Astrocyte of the cerebellum (primary cell): ENCODE measurements around the gene KDELR3.

Source experiments
- DNase-seq: peaks from one replicate; pipeline ENCODE4 v3.0.0-alpha.2; 2011; ENCODE audit warnings: low read depth
- H3K4me3 ChIP-seq: 2 replicates; pipeline ENCODE4 v1.5.1; 2011; ENCODE audit warnings: mild to moderate bottlenecking, low read depth, low read length, moderate library complexity
- CTCF ChIP-seq: IDR thresholded peaks from 2 replicates; pipeline ENCODE4 v1.5.1; 2012; ENCODE audit warnings: low read length, low read depth, moderate library complexity, mild to moderate bottlenecking; ENCODE audit errors: missing control alignments
- in situ Hi-C: cut with HindIII; loops from 2 replicates; pipeline ENCODE4 v1.10.0; 2017; ENCODE audit warnings: low sequenced_read_pairs

Gene KDELR3

GRCh38 chr22:38523479-38523878, 55.6 kb downstream of the KDELR3 start:
- in situ Hi-C loops, result no loop called here
- no peak for DNase-seq
- TF ChIP-seq CTCF, result no peak
- no peak overlapping the region for H3K4me3 ChIP-seq

GRCh38 chr22:38524429-38524828, 56.5 kb downstream of the KDELR3 start:
- TF ChIP-seq CTCF, result no peak
- no peak overlapping the region for H3K4me3 ChIP-seq
- in situ Hi-C loops, result no loop called here
- no peak for DNase-seq

GRCh38 chr22:38531251-38531938, 63.5 kb downstream of the KDELR3 start:
- no peak overlapping the region for H3K4me3 ChIP-seq
- DNase-seq, result no peak
- TF ChIP-seq CTCF, result no peak
- in situ Hi-C loops, result no loop called here
